Measurements from ENCODE around the gene C1RL. TPM values are rescaled to one million over a fixed set of nuclear protein-coding genes. Genes with fewer than 3 reads are reported as not detected.

C1RL gene
- total RNA-seq, 1 experiment from 2014 or later, result 17.7 TPM

DNA sequence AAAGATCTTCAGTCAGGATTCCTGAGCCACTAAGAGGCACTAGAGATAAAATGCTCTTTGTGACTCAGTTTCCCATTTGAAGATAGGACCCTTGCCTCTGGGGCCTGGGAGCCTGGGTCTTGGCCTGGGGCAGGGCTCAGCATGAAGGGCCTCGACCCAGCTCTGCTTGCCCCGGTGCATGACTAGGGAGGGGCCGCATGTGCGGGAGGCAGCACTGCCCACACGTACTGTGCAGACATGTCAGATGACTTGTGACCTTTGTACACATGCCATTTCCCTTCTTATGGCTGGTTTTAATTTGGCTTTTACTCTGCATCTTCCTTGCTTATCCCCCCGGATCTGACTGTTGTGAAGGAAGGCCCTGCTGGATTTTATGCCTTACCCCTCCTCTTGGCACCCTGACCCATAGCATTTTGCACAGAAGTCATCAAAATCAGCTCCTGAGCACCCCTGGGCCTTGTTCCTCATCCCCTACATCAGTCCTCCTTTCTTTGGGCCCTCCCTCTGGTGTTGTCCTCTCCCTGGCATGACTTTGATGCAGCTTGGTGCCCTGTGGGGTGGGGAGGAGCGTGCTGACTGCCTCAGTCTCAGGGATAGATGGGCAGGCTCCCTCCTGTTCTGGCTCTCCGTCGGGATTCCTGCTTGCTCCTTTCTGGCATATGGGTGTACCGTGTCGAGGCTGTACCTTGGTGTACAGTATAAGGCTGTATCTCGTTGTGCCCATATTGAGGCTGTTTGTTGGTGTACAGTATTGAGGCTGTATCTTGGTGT is 25.6 kb upstream of the C1RL start (continued):
- TF ChIP-seq RELA (CRISPR knock-in tag; IDR thresholded peaks at IDR 0.05; ENCODE audit: borderline replicate concordance) (no peak), MXD4 (CRISPR knock-in tag; IDR thresholded peaks at IDR 0.05; ENCODE audit: borderline replicate concordance) (no peak), ZNF423 (CRISPR knock-in tag; IDR thresholded peaks at IDR 0.05) (no peak)
- TF ChIP-seq, protein P1, sequence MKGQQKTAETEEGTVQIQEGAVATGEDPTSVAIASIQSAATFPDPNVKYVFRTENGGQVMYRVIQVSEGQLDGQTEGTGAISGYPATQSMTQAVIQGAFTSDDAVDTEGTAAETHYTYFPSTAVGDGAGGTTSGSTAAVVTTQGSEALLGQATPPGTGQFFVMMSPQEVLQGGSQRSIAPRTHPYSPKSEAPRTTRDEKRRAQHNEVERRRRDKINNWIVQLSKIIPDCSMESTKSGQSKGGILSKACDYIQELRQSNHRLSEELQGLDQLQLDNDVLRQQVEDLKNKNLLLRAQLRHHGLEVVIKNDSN (CRISPR knock-in tag; IDR thresholded peaks at IDR 0.05), result no peak
- TF ChIP-seq, protein P2, sequence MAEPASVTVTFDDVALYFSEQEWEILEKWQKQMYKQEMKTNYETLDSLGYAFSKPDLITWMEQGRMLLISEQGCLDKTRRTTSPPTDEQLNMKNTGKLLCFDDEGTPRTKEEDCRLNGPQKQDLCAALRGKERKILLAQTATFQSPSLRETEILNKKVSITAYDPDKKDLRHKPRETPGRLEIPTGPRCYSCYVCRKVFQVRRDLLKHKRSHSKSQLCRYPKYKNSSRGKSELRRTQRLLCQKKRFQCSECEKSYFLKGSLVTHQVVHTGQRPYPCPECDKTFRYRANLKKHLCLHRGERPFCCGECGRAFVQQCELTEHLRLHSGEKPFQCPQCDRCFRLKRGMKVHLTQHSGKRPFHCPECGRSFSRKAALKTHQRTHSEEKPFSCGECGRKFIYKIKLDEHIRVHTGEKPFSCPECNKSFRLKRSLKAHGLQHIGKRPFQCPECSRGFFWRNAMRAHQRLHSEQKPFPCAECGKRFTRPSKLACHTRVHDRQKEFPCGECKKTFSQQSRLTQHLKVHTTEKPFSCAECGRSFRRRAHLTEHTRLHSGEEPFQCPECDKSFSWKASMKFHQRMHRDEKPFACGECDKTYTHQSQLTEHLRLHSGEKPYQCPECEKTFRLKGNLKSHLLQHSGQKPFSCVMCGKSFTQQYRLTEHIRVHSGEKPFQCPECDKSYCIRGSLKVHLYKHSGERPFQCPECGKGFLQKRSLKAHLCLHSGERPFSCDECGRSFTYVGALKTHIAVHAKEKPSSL (CRISPR knock-in tag; conservative IDR thresholded peaks at IDR 0.05), result no peak

DNA sequence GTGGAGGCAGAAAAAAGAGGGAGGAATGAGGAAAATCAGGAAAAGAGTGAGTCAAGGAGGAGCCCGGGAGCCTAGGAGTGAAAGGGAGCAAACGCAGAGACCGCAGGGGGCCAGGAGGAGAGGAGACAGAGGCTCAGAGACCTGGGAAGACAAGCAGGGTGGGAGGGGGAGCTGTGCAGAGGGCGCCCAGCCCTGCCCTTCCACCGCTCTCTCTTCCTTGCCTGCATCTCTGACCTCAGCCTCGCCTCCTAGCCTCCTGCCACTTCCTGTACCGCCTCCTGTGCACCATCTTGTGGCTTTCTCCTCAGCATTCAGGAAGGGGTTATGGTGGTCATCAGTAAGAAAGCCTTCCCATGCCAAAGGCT is 22.5 kb upstream of the C1RL start:
- no peak for ATAC-seq
- TF ChIP-seq, protein P3, sequence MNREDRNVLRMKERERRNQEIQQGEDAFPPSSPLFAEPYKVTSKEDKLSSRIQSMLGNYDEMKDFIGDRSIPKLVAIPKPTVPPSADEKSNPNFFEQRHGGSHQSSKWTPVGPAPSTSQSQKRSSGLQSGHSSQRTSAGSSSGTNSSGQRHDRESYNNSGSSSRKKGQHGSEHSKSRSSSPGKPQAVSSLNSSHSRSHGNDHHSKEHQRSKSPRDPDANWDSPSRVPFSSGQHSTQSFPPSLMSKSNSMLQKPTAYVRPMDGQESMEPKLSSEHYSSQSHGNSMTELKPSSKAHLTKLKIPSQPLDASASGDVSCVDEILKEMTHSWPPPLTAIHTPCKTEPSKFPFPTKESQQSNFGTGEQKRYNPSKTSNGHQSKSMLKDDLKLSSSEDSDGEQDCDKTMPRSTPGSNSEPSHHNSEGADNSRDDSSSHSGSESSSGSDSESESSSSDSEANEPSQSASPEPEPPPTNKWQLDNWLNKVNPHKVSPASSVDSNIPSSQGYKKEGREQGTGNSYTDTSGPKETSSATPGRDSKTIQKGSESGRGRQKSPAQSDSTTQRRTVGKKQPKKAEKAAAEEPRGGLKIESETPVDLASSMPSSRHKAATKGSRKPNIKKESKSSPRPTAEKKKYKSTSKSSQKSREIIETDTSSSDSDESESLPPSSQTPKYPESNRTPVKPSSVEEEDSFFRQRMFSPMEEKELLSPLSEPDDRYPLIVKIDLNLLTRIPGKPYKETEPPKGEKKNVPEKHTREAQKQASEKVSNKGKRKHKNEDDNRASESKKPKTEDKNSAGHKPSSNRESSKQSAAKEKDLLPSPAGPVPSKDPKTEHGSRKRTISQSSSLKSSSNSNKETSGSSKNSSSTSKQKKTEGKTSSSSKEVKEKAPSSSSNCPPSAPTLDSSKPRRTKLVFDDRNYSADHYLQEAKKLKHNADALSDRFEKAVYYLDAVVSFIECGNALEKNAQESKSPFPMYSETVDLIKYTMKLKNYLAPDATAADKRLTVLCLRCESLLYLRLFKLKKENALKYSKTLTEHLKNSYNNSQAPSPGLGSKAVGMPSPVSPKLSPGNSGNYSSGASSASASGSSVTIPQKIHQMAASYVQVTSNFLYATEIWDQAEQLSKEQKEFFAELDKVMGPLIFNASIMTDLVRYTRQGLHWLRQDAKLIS (CRISPR knock-in tag; IDR thresholded peaks at IDR 0.05; ENCODE audit: borderline replicate concordance), result no peak
- TF ChIP-seq, protein P4, sequence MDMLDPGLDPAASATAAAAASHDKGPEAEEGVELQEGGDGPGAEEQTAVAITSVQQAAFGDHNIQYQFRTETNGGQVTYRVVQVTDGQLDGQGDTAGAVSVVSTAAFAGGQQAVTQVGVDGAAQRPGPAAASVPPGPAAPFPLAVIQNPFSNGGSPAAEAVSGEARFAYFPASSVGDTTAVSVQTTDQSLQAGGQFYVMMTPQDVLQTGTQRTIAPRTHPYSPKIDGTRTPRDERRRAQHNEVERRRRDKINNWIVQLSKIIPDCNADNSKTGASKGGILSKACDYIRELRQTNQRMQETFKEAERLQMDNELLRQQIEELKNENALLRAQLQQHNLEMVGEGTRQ (CRISPR knock-in tag; IDR thresholded peaks at IDR 0.05), result no peak
- no peak for TF ChIP-seq ZNF263 (CRISPR knock-in tag; IDR thresholded peaks at IDR 0.05; ENCODE audit: low read depth)
- no peak for TF ChIP-seq NFYB (CRISPR knock-in tag; conservative IDR thresholded peaks at IDR 0.05; ENCODE audit: low read depth)
- TF ChIP-seq, protein P5, sequence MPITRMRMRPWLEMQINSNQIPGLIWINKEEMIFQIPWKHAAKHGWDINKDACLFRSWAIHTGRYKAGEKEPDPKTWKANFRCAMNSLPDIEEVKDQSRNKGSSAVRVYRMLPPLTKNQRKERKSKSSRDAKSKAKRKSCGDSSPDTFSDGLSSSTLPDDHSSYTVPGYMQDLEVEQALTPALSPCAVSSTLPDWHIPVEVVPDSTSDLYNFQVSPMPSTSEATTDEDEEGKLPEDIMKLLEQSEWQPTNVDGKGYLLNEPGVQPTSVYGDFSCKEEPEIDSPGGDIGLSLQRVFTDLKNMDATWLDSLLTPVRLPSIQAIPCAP (CRISPR knock-in tag; IDR thresholded peaks at IDR 0.05), result no peak
- no peak for TF ChIP-seq ZNF232 (CRISPR knock-in tag; IDR thresholded peaks at IDR 0.05)
- TF ChIP-seq TEAD4 (CRISPR knock-in tag; IDR thresholded peaks at IDR 0.05), result no peak
- TF ChIP-seq SMAD3 (CRISPR knock-in tag; IDR thresholded peaks at IDR 0.05; ENCODE audit: borderline replicate concordance), result no peak
- TF ChIP-seq FOXJ3 (CRISPR knock-in tag; IDR thresholded peaks at IDR 0.05; ENCODE audit: borderline replicate concordance), result no peak
- no peak for TF ChIP-seq ZNF138 (CRISPR knock-in tag; conservative IDR thresholded peaks at IDR 0.05)
- TF ChIP-seq JUN (CRISPR knock-in tag; IDR thresholded peaks at IDR 0.05), result no peak
- no peak for TF ChIP-seq ELF4 (CRISPR knock-in tag; IDR thresholded peaks at IDR 0.05; ENCODE audit: low read depth)
- TF ChIP-seq ETV6 (CRISPR knock-in tag; IDR thresholded peaks at IDR 0.05), result no peak
- TF ChIP-seq, protein P6, sequence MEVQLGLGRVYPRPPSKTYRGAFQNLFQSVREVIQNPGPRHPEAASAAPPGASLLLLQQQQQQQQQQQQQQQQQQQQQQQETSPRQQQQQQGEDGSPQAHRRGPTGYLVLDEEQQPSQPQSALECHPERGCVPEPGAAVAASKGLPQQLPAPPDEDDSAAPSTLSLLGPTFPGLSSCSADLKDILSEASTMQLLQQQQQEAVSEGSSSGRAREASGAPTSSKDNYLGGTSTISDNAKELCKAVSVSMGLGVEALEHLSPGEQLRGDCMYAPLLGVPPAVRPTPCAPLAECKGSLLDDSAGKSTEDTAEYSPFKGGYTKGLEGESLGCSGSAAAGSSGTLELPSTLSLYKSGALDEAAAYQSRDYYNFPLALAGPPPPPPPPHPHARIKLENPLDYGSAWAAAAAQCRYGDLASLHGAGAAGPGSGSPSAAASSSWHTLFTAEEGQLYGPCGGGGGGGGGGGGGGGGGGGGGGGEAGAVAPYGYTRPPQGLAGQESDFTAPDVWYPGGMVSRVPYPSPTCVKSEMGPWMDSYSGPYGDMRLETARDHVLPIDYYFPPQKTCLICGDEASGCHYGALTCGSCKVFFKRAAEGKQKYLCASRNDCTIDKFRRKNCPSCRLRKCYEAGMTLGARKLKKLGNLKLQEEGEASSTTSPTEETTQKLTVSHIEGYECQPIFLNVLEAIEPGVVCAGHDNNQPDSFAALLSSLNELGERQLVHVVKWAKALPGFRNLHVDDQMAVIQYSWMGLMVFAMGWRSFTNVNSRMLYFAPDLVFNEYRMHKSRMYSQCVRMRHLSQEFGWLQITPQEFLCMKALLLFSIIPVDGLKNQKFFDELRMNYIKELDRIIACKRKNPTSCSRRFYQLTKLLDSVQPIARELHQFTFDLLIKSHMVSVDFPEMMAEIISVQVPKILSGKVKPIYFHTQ (CRISPR knock-in tag; IDR thresholded peaks at IDR 0.05), result no peak
- TF ChIP-seq, protein P7, sequence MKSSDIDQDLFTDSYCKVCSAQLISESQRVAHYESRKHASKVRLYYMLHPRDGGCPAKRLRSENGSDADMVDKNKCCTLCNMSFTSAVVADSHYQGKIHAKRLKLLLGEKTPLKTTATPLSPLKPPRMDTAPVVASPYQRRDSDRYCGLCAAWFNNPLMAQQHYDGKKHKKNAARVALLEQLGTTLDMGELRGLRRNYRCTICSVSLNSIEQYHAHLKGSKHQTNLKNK (CRISPR knock-in tag; IDR thresholded peaks at IDR 0.05), result no peak
- TF ChIP-seq OVOL2 (CRISPR knock-in tag; IDR thresholded peaks at IDR 0.05; ENCODE audit: borderline replicate concordance), result no peak

More for the DNA sequence above, 22.5 kb upstream of the C1RL start:
- no peaks in the 10 kb centered on the region for H3K9me3 Mint-ChIP-seq
- H3K27ac Mint-ChIP-seq, result no peak overlapping the region
- peaks cover 34% of the 10 kb centered on the region for H3K4me1 Mint-ChIP-seq
- peaks cover 23% of the 10 kb centered on the region for H3K27me3 Mint-ChIP-seq (ENCODE audit: low read depth)
- no peak for DNase-seq (ENCODE audit: low spot score)
- POLR2A ChIA-PET, result no interaction called here
- CTCF ChIA-PET, result interaction anchor here (1.0 to 2.2 kb wide), 5 partner anchors 9 to 23 kb away, joined by 3 to 11 read pairs (median 6); partner anchors contain the start of gene C1RL
- peak overlapping the region; percentile 93 for H3K4me3 Mint-ChIP-seq
- H3K36me3 Mint-ChIP-seq, result peaks cover 18% of the 10 kb centered on the region

Data from WTC11 (cell line).